ENCODE results near the gene KAT7. TPM values are rescaled to one million over a fixed set of nuclear protein-coding genes. Genes with fewer than 3 reads are reported as not detected.

KAT7 gene
- total RNA-seq, 4 donors from 2014 or later: 39.3 to 71.0 (median 51.7) TPM

DNA sequence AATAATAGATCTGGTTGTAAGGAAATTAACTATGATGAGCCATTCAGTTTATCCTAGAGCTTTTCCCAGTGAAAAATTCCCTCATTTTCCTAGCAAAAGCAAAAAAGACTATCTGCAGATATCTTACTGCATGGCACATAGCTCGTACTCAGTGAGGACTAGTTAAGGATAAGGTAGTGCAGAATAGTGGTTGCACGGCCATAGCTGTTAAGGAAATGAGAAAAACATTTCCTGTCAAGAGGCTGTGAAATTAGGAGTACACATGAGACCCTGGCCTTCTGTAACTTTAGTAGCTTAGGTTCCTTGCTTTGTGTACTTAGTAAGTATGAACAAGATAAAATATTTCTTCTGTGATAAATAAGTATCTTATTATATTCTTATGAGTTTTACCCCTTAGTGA is 10.3 kb downstream of the KAT7 start:
- 77 to 79% methylated on average over 2 of the region's 2 CpGs for WGBS, 2 donors
- no peak for DNase-seq (ENCODE audit: low spot score in 2 of 2)
- TF ChIP-seq, protein P1, sequence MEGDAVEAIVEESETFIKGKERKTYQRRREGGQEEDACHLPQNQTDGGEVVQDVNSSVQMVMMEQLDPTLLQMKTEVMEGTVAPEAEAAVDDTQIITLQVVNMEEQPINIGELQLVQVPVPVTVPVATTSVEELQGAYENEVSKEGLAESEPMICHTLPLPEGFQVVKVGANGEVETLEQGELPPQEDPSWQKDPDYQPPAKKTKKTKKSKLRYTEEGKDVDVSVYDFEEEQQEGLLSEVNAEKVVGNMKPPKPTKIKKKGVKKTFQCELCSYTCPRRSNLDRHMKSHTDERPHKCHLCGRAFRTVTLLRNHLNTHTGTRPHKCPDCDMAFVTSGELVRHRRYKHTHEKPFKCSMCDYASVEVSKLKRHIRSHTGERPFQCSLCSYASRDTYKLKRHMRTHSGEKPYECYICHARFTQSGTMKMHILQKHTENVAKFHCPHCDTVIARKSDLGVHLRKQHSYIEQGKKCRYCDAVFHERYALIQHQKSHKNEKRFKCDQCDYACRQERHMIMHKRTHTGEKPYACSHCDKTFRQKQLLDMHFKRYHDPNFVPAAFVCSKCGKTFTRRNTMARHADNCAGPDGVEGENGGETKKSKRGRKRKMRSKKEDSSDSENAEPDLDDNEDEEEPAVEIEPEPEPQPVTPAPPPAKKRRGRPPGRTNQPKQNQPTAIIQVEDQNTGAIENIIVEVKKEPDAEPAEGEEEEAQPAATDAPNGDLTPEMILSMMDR (IDR thresholded peaks at IDR 0.05): no peak
- TF ChIP-seq POLR2A (IDR thresholded peaks at IDR 0.05): no peak
- H3K4me3 ChIP-seq (ENCODE audit: low read depth, poor library complexity, severe bottlenecking): no peak overlapping the region
- intact Hi-C loops (cut with DNase I; ENCODE audit: low total_unique reads): no loop called here

DNA sequence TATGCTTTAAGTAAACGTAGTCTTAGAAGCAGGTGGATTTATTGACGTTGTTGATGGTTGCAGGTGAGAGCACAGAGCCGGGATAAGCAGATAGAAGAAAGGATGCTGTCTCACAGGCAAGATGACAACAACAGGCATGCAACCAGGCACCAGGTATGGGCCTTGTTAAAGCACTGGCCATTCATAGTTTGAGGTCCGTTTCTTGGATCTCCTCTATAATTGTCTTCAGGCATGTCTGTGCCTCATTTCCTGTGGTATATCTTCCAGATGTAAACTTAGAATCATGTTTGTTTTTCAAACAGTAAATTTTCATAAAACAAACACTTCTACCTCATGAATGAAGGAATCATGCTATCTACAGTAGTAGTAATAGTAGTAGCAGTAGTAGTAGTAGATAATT is 20.6 kb downstream of the KAT7 start:
- no peak for DNase-seq (ENCODE audit: low spot score in 2 of 2)
- intact Hi-C loops (cut with DNase I; ENCODE audit: low total_unique reads): no loop called here
- no peak overlapping the region for H3K4me3 ChIP-seq (ENCODE audit: low read depth, poor library complexity, severe bottlenecking)
- WGBS, 2 donors: 71 to 73% methylated on average over 4 of the region's 4 CpGs
- TF ChIP-seq POLR2A (IDR thresholded peaks at IDR 0.05): no peak
- TF ChIP-seq, protein P1 (IDR thresholded peaks at IDR 0.05): no peak

DNA sequence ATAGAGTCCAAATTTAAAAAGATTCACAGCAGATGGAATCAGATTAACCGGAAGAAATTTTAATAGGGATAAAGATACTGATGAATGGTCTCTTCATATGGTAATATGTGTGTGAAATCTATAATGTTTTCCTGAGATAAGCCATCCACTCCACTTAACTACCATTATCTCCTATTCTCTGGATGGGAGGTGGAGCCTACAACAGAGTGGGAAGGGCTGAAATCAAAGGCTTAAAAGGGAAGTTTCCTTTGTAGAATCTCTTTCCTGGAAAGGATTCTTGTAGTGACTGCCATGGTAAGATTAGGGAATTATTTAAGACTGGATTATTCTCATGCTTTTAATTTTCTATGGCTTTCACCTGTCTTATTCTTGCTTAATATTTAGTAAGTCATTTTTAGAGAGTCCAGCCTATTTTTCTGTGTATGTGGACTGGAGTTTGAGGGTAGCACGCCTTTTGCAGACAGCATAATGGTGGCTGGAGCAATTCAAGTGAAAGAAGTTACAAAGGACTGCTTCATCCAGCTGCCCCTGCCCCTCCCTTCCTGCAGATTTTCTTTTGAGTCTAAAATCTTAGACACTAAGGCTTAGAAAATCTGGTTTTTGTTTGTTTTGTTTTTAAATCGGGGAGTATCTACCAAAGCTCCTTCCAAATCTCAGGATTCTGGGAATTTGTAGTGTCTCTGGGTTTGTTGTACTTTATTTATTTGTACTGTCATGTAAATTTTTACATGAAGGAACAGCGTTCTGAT is 26.5 kb downstream of the KAT7 start:
- no peak for DNase-seq (ENCODE audit: low spot score in 2 of 2)
- TF ChIP-seq, protein P1 (IDR thresholded peaks at IDR 0.05): no peak
- TF ChIP-seq POLR2A (IDR thresholded peaks at IDR 0.05): no peak
- no peak overlapping the region for H3K4me3 ChIP-seq (ENCODE audit: low read depth, poor library complexity, severe bottlenecking)
- 47 to 54% methylated on average over 4 of the region's 4 CpGs for WGBS, 2 donors
- intact Hi-C loops (cut with DNase I; ENCODE audit: low total_unique reads): no loop called here

DNA sequence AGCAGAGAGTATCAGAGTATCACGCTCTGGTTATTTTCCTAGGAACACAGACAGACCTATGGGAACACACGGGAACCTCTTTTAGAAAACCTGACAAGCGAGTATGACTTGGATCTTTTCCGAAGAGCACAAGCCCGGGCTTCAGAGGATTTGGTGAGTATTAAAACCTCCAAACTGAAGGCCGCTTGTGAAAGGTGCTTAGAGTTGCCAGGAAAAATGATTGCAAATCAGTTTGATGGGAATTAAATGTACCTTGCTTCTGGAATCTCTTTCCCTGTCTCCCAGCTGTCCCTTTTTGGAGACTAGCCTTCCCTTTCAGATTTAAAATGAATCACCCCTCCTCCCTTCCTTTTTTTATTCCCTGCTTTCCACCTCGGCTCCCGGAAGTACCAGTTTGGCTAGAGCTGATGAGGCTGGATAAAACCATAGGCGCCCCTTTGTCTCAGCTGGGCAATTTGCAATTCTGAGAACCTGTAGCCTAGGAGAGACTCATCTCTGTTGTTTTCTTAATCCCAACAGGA is 27.3 kb downstream of the KAT7 start:
- intact Hi-C loops (cut with DNase I; ENCODE audit: low total_unique reads): no loop called here
- TF ChIP-seq, protein P1 (IDR thresholded peaks at IDR 0.05): no peak
- no peak for TF ChIP-seq POLR2A (IDR thresholded peaks at IDR 0.05)
- no peak for DNase-seq (ENCODE audit: low spot score in 2 of 2)
- no peak overlapping the region for H3K4me3 ChIP-seq (ENCODE audit: low read depth, poor library complexity, severe bottlenecking)
- 33 to 36% methylated on average over 9 of the region's 9 CpGs for WGBS, 2 donors

DNA sequence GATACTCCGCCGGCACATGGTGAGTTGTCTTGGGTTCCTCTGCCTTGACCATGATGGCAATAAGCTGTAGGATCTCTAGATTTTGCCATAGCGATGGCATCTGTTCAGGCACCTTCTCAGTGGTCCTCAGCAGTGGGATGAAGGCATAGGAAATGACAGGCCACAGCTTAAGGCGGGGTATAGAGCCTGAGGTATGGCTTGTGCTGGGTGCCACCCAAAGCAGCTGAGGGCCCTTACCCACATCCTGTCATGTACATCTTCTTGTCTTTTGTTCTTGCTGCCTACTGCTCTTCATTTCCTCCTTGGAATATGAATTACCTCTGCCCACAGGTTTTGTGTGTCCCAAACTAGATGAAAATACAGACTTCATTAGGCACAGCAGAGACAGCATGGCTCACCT is 29.5 kb downstream of the KAT7 start:
- no peak for DNase-seq (ENCODE audit: low spot score in 2 of 2)
- WGBS, 2 donors: 95 to 96% methylated on average over 4 of the region's 4 CpGs
- H3K4me3 ChIP-seq (ENCODE audit: low read depth, poor library complexity, severe bottlenecking): no peak overlapping the region
- intact Hi-C loops (cut with DNase I; ENCODE audit: low total_unique reads): no loop called here
- TF ChIP-seq, protein P1 (IDR thresholded peaks at IDR 0.05): no peak
- TF ChIP-seq POLR2A (IDR thresholded peaks at IDR 0.05): no peak

Data from lower leg skin (tissue), 4 donors.